ENCODE results near the gene HPN. TPM values are rescaled to one million over a fixed set of nuclear protein-coding genes. Genes with fewer than 3 reads are reported as not detected.
A peak's percentile ranks its signal among the peaks of the same experiment; 100 is the strongest.

HPN gene
- total and polyA plus RNA-seq, 10 of the 15 experiments (the other 5 are each of a cell fraction or from before 2014, with no cell fraction given) = 0.21 to 0.35 TPM; not detected in 8

DNA sequence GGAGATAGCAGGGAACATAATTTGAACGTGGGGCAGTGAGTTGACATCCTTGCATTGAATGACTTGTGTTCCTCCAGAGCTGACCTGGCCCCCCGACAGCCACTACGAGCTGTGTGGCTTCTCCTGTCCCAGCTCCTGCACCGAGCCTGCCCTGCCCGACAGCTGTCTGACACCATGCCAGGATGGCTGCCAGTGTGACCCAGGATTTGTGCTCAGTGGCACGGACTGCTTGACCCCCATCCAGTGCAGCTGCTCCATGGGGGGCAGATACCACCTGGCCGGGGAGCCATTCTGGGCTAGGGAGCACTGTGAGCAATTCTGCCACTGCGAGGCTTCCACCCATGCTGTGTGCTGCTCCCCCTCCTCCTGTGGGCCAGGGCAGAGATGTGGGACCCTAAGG lies 44.9 kb downstream of the HPN start:
- ATAC-seq (no peak), DNase-seq (ENCODE audit: low read depth, low spot score) (no peak), FAIRE-seq (no peak)
- no peaks in the 10 kb centered on the region; a peak in 1 of 4 replicates for H3K27me3 ChIP-seq (replicated peaks in 1 of 2; ENCODE audit: control insufficient read depth in 2 of 2, insufficient read depth in 2 of 2, low read length in 1 of 2)
- peak overlapping the region; percentile 58 for H2AFZ ChIP-seq (ENCODE audit: control insufficient read depth, low read depth, low read length)
- ChIA-PET CTCF (interaction anchor here (0.7 to 4.4 kb wide), 14 partner anchors 16 to 114 kb away, joined by 3 to 66 read pairs (median 4); no protein-coding TSS in a partner anchor), SMC1A (ENCODE audit: uncharacterized antibody, unreplicated experiment) (interaction anchor here (1.0 to 3.3 kb wide), 9 partner anchors 16 to 160 kb away, joined by 3 to 31 read pairs (median 3); partner anchors contain the start of gene ZNF30), RAD21 (ENCODE audit: unreplicated experiment) (interaction anchor here (1.0 to 2.5 kb wide), 4 partner anchors 16 to 42 kb away, joined by 3 to 26 read pairs (median 4); no protein-coding TSS in a partner anchor), POLR2A (no interaction called here)
- intact Hi-C loops (cut with micrococcal nuclease; ENCODE audit: unreplicated experiment) (loop anchor here (1.0 kb wide), 1 partner anchor 19 kb away; no protein-coding TSS in a partner anchor), in situ Hi-C loops (cut with MboI) (no loop called here)
- no peaks in the 10 kb centered on the region for H3K9me3 ChIP-seq (replicated peaks; ENCODE audit: control insufficient read depth, insufficient read depth, low read length)
- H3K4me2 ChIP-seq (ENCODE audit: control insufficient read depth, insufficient read depth) = peak overlapping the region; percentile 66; the same call in 1 of the 2 replicates
- H3K36me3 ChIP-seq (ENCODE audit: control insufficient read depth in 2 of 2, insufficient read depth in 2 of 2, low read length in 1 of 2) = no peaks in the 10 kb centered on the region
- 31% methylated on average over 8 of the region's 8 CpGs for WGBS (ENCODE audit: insufficient coverage, insufficient replicate concordance, low lambda C conversion rate, missing lambda C conversion rate)
- H3K27ac ChIP-seq (ENCODE audit: control insufficient read depth, insufficient read depth) = peak overlapping the region; percentile 67
- no peak for TF ChIP-seq NRF1 (conservative IDR thresholded peaks at IDR 0.05; ENCODE audit: low read depth, low read length)
- H4K20me1 ChIP-seq (ENCODE audit: control insufficient read depth, insufficient read depth) = no peaks in the 10 kb centered on the region
- H3K9ac ChIP-seq (ENCODE audit: control insufficient read depth, insufficient read depth, low read length) = peak overlapping the region; percentile 41; the same call in 1 of the 2 replicates
- no TSS peak for BruUV-seq (replicated peaks)
- peaks cover 21% of the 10 kb centered on the region for H3K4me1 ChIP-seq (ENCODE audit: control insufficient read depth, insufficient read depth, low read length)
- H3K4me3 ChIP-seq = no peak overlapping the region
- no peaks in the 10 kb centered on the region for H3K79me2 ChIP-seq (ENCODE audit: control insufficient read depth, insufficient read depth, low read length)

DNA sequence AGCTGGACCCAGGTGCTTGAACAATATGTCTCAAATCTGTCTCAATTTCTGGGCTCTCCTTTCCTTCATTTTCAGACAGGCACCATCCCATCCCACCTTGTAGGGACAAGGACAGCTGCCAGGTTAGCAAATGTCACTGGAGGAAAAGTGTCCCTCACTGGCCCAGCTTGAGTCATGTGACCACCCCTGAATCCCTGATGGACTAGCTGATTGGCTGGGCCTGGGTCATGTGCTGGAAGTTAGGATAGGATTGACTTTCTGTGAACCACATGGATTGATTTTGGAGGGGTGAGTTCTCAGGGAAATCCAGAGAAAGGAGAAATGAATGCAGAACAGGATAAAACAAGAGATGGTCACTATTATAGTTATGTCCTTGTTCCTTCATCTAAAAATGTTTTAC lies 45.9 kb downstream of the HPN start:
- Histone ChIP-seq H3K27ac (ENCODE audit: control insufficient read depth, insufficient read depth) (no peak overlapping the region), H4K20me1 (ENCODE audit: control insufficient read depth, insufficient read depth) (no peaks in the 10 kb centered on the region), H3K9ac (ENCODE audit: control insufficient read depth, insufficient read depth, low read length) (no peak overlapping the region), H3K9me3 (replicated peaks; ENCODE audit: control insufficient read depth, insufficient read depth, low read length) (no peaks in the 10 kb centered on the region), H3K4me2 (ENCODE audit: control insufficient read depth, insufficient read depth) (no peak overlapping the region), H2AFZ (ENCODE audit: control insufficient read depth, low read depth, low read length) (no peak overlapping the region), H3K27me3 (replicated peaks in 1 of 2; ENCODE audit: control insufficient read depth in 2 of 2, insufficient read depth in 2 of 2, low read length in 1 of 2) (no peaks in the 10 kb centered on the region; a peak in 1 of 4 replicates), H3K36me3 (ENCODE audit: control insufficient read depth in 2 of 2, insufficient read depth in 2 of 2, low read length in 1 of 2) (no peaks in the 10 kb centered on the region), H3K4me3 (no peak overlapping the region), H3K4me1 (ENCODE audit: control insufficient read depth, insufficient read depth, low read length) (peaks cover 21% of the 10 kb centered on the region), H3K79me2 (ENCODE audit: control insufficient read depth, insufficient read depth, low read length) (no peaks in the 10 kb centered on the region)
- SMC1A ChIA-PET (ENCODE audit: uncharacterized antibody, unreplicated experiment) = interaction anchor here (1.5 to 3.3 kb wide), 3 partner anchors 17 to 115 kb away, joined by 3 to 31 read pairs (median 17); no protein-coding TSS in a partner anchor
- FAIRE-seq = no peak
- in situ Hi-C loops (cut with MboI) = no loop called here
- DNase-seq (ENCODE audit: low read depth, low spot score) = no peak
- TF ChIP-seq, protein P1, sequence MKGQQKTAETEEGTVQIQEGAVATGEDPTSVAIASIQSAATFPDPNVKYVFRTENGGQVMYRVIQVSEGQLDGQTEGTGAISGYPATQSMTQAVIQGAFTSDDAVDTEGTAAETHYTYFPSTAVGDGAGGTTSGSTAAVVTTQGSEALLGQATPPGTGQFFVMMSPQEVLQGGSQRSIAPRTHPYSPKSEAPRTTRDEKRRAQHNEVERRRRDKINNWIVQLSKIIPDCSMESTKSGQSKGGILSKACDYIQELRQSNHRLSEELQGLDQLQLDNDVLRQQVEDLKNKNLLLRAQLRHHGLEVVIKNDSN (IDR thresholded peaks at IDR 0.05; ENCODE audit: borderline replicate concordance, extremely low read length, insufficient read depth, low read depth, low read length) = peak; percentile 66
- TF ChIP-seq ZBED1 (IDR thresholded peaks at IDR 0.05; ENCODE audit: borderline replicate concordance) (no peak), RAD51 (IDR thresholded peaks at IDR 0.05) (peak; percentile 73)
- ATAC-seq = no peak
- intact Hi-C loops (cut with micrococcal nuclease; ENCODE audit: unreplicated experiment) = no loop called here
- no TSS peak for BruUV-seq (replicated peaks)
- RAD21 ChIA-PET (ENCODE audit: unreplicated experiment) = interaction anchor here (2.5 kb wide), 1 partner anchor 20 kb away, joined by 26 read pairs; no protein-coding TSS in a partner anchor
- CTCF ChIA-PET = interaction anchor here (0.7 to 4.4 kb wide), 7 partner anchors 18 to 100 kb away, joined by 3 to 66 read pairs (median 4); no protein-coding TSS in a partner anchor
- POLR2A ChIA-PET = interaction anchor here (0.5 kb wide), 1 partner anchor 960 kb away, joined by 3 read pairs; no protein-coding TSS in a partner anchor
